Cerebellar cortex (tissue), 1 donor: ENCODE data around the gene B4GALT3.

Source experiments
- DNase-seq: peaks from one replicate; pipeline ENCODE4 v3.0.0-alpha.2; 2015; ENCODE audit warnings: low spot score

B4GALT3 gene

GRCh38 chr1:161128591-161129420 lies 48.5 kb downstream of the B4GALT3 start:
- DNase-seq = no peak

GRCh38 chr1:161127649-161128048 lies 49.7 kb downstream of the B4GALT3 start:
- no peak for DNase-seq

GRCh38 chr1:161122967-161123366 lies 54.3 kb downstream of the B4GALT3 start:
- DNase-seq = no peak

GRCh38 chr1:161121834-161122233 lies 55.5 kb downstream of the B4GALT3 start:
- DNase-seq = no peak
